ENCODE measurements around the gene PRAMEF4. TPM values are rescaled to one million over a fixed set of nuclear protein-coding genes. Genes with fewer than 3 reads are reported as not detected.
A peak's percentile ranks its signal among the peaks of the same experiment; 100 is the strongest.
"Not testable (repeated sequence)": the region's sequence is repeated elsewhere in the genome, so short reads cannot be mapped to it uniquely, and the experiment has no call there.

The PRAMEF4 gene
- polyA plus RNA-seq, 1 experiment = not detected

GRCh38 chr1:12851779-12852178, 34.2 kb downstream of the PRAMEF4 start:
- H3K36me3 ChIP-seq (ENCODE audit: control insufficient read depth, insufficient read depth, low read length) = no peaks in the 10 kb centered on the region
- peak; percentile 4 for DNase-seq (ENCODE audit: low read depth)
- H3K27me3 ChIP-seq (ENCODE audit: control insufficient read depth, insufficient read depth, low read length) = no peaks in the 10 kb centered on the region
- H3K4me3 ChIP-seq (ENCODE audit: low read depth, low read length) = no peak overlapping the region
- TF ChIP-seq CTCF (IDR thresholded peaks at IDR 0.05; ENCODE audit: insufficient read depth, low read depth, low read length) = no peak
- CTCF ChIA-PET = no interaction called here
- POLR2A ChIA-PET = no interaction called here

GRCh38 chr1:12848620-12849019, 37.4 kb downstream of the PRAMEF4 start, which contains the start of gene HNRNPCL1:
TSS of gene HNRNPCL1 (minus strand) at chr1:12848720. CDS start at chr1:12848289, 431 bp downstream.
- DNase-seq (ENCODE audit: low read depth); H3K36me3 ChIP-seq (ENCODE audit: control insufficient read depth, insufficient read depth, low read length); POLR2A ChIA-PET; CTCF ChIA-PET; H3K4me3 ChIP-seq (ENCODE audit: low read depth, low read length); H3K27me3 ChIP-seq (ENCODE audit: control insufficient read depth, insufficient read depth, low read length): not testable (repeated sequence)

DNA sequence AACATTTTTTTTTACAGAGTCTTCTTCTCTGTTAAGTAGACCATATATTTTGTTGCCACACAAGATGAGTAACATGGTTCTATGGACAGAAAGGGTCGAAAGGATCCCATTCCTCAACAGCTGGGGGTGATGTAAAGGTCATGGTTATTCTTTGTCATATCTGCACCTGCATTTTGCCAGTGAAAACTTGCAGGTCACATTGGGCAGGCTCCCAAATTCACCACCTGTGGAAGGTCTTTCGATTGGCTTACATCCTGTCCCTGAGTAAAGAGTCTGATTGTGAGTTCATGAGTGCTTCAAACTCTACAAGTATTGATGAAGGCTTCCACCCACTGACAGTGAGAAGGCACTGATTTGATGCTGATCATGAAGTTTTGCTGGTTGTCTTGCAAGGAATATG, 52.8 kb downstream of the PRAMEF4 start:
- H3K4me3 ChIP-seq (ENCODE audit: low read depth, low read length); DNase-seq (ENCODE audit: low read depth); POLR2A ChIA-PET; CTCF ChIA-PET; H3K36me3 ChIP-seq (ENCODE audit: control insufficient read depth, insufficient read depth, low read length); H3K27me3 ChIP-seq (ENCODE audit: control insufficient read depth, insufficient read depth, low read length): not testable (repeated sequence)

DNA sequence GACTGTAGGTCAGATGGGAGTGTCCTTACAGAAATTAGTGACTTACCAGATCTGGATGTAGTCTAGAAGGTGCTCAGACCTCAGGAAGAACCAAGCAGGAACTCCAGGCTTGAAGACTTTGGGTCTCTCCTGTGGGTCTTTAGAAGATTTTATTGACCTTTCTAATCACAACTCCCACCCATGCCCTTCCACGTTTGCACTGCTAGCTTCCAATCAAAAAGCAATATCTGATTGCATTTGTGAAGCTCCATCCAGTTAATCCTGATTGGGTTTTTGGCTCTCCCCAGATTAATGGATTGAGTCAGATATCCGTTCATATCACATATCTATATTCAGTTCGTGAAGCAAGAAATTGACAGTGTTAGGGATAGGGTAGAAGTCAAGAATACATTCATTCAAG, 54.7 kb downstream of the PRAMEF4 start, which contains the start of gene PRAMEF11:
PRAMEF11 (minus strand) TSS at position 101 of the 400 bp plus-strand sequence. CDS start 2,621 bp downstream, outside the sequence.
- DNase-seq (ENCODE audit: low read depth); H3K36me3 ChIP-seq (ENCODE audit: control insufficient read depth, insufficient read depth, low read length); POLR2A ChIA-PET; CTCF ChIA-PET; H3K4me3 ChIP-seq (ENCODE audit: low read depth, low read length); H3K27me3 ChIP-seq (ENCODE audit: control insufficient read depth, insufficient read depth, low read length): not testable (repeated sequence)

Small RNAs within 50 kb of the gene (small RNA-seq; reads per million reads assigned to genes)
- gene RNU6-1072P (ENCODE audit: insufficient read length, low read depth, low replicate concordance) = not detected

Other genes with a start within 250 kb of the PRAMEF4 start
- gene AADACL4, start 242.1 kb downstream of the PRAMEF4 start, polyA plus RNA-seq (2011; rRNA removed) = 0.20 and 0.21 TPM in 2 replicates
- gene AADACL3, start 170.1 kb downstream of the PRAMEF4 start, polyA plus RNA-seq (2011; rRNA removed) = not detected in 2 replicates
- gene CFAP107, start 140.0 kb downstream of the PRAMEF4 start, polyA plus RNA-seq (2011; rRNA removed) = 0.04 and 0.23 TPM in 2 replicates
- not detected in 2 replicates for gene PRAMEF12, start 112.5 kb downstream of the PRAMEF4 start, polyA plus RNA-seq (2011; rRNA removed)
- gene PRAMEF1, start 94.8 kb downstream of the PRAMEF4 start, polyA plus RNA-seq (2011; rRNA removed) = not detected in 2 replicates
- not detected in 2 replicates for gene PRAMEF11, start 54.8 kb downstream of the PRAMEF4 start, polyA plus RNA-seq (2011; rRNA removed)
- not detected in 2 replicates for gene HNRNPCL1, start 37.5 kb downstream of the PRAMEF4 start, polyA plus RNA-seq (2011; rRNA removed)
- not detected in 2 replicates for gene PRAMEF2, start 29.1 kb downstream of the PRAMEF4 start, polyA plus RNA-seq (2011; rRNA removed)
- gene PRAMEF10, start 12.1 kb upstream of the PRAMEF4 start, polyA plus RNA-seq (2011; rRNA removed) = not detected in 2 replicates
- gene PRAMEF7, start 30.4 kb upstream of the PRAMEF4 start, polyA plus RNA-seq (2011; rRNA removed) = not detected in 2 replicates
- gene PRAMEF6, start 61.4 kb upstream of the PRAMEF4 start, polyA plus RNA-seq (2011; rRNA removed) = not detected in 2 replicates
- not detected in 2 replicates for gene PRAMEF27, start 170.4 kb upstream of the PRAMEF4 start, polyA plus RNA-seq (2011; rRNA removed)
- not detected in 2 replicates for gene HNRNPCL3, start 174.6 kb upstream of the PRAMEF4 start, polyA plus RNA-seq (2011; rRNA removed)
- not detected in 2 replicates for gene PRAMEF25, start 184.6 kb upstream of the PRAMEF4 start, polyA plus RNA-seq (2011; rRNA removed)
- gene HNRNPCL2, start 230.7 kb upstream of the PRAMEF4 start, polyA plus RNA-seq (2011; rRNA removed) = not detected in 2 replicates